DMS114 treated with DMSO at 0.1 percent for 48 hours (cell line): ENCODE data around the gene PARVA.

Source experiments
- DNase-seq: peaks from one replicate; lab custom pipeline; 2025; ENCODE audit not compliant: unreplicated experiment; lab: John Stamatoyannopoulos, UW

Gene PARVA

GRCh38 chr11:12403122-12403996, 26.0 kb downstream of the PARVA start:
- DNase-seq: no peak

GRCh38 chr11:12403997-12404350, 26.6 kb downstream of the PARVA start:
- DNase-seq: no peak

- no peak for DNase-seq
Observed at GRCh38 chr11:12404436-12404835, 27.1 kb downstream of the PARVA start.

GRCh38 chr11:12408156-12408770, 30.9 kb downstream of the PARVA start:
- no peak for DNase-seq

GRCh38 chr11:12409621-12410005, 32.2 kb downstream of the PARVA start:
- no peak for DNase-seq

- peak; percentile 1 for DNase-seq
Observed at GRCh38 chr11:12410006-12410728, 32.8 kb downstream of the PARVA start.

GRCh38 chr11:12411393-12411792, 34.0 kb downstream of the PARVA start:
- DNase-seq: no peak

- DNase-seq: peak; percentile 1
Observed at GRCh38 chr11:12411806-12412727, 34.7 kb downstream of the PARVA start.

- DNase-seq: no peak
Observed at GRCh38 chr11:12413141-12414052, 36.0 kb downstream of the PARVA start.

- no peak for DNase-seq
Observed at GRCh38 chr11:12414611-12415010, 37.2 kb downstream of the PARVA start.

- no peak for DNase-seq
Observed at GRCh38 chr11:12415342-12415966, 38.1 kb downstream of the PARVA start.

- DNase-seq: no peak
Observed at GRCh38 chr11:12416552-12416951, 39.2 kb downstream of the PARVA start.

GRCh38 chr11:12417691-12418611, 40.6 kb downstream of the PARVA start:
- no peak for DNase-seq

GRCh38 chr11:12420040-12420439, 42.7 kb downstream of the PARVA start:
- DNase-seq: no peak

- no peak for DNase-seq
Observed at GRCh38 chr11:12420706-12421105, 43.3 kb downstream of the PARVA start.

GRCh38 chr11:12421386-12421785, 44.0 kb downstream of the PARVA start:
- DNase-seq: no peak

GRCh38 chr11:12426176-12426575, 48.8 kb downstream of the PARVA start:
- DNase-seq: no peak

GRCh38 chr11:12429155-12429554, 51.8 kb downstream of the PARVA start:
- DNase-seq: no peak
